Measurements from ENCODE around the gene CASQ2.

The CASQ2 gene

GRCh38 chr1:115685029-115685705 is 83.3 kb downstream of the CASQ2 start:
- DNase-seq: no peak

- DNase-seq: no peak
These were observed 85.7 kb downstream of the CASQ2 start for GRCh38 chr1:115682792-115683191.

GRCh38 chr1:115680730-115681111 is 87.8 kb downstream of the CASQ2 start:
- no peak for DNase-seq

- DNase-seq: no peak
These were observed 89.3 kb downstream of the CASQ2 start for GRCh38 chr1:115679141-115679611.

- no peak for DNase-seq
These were observed 90.4 kb downstream of the CASQ2 start for GRCh38 chr1:115678141-115678540.

GRCh38 chr1:115677565-115677964 is 90.9 kb downstream of the CASQ2 start:
- DNase-seq: no peak

GRCh38 chr1:115677182-115677555 is 91.3 kb downstream of the CASQ2 start:
- DNase-seq: no peak

- DNase-seq: no peak
These were observed 91.9 kb downstream of the CASQ2 start for GRCh38 chr1:115676498-115677181.

GRCh38 chr1:115672224-115673009 is 96.1 kb downstream of the CASQ2 start:
- no peak for DNase-seq

- DNase-seq: no peak
These were observed 97.2 kb downstream of the CASQ2 start for GRCh38 chr1:115671176-115671934.

- DNase-seq: no peak
These were observed 97.9 kb downstream of the CASQ2 start for GRCh38 chr1:115670476-115671175.

- DNase-seq: no peak
These were observed 98.6 kb downstream of the CASQ2 start for GRCh38 chr1:115669886-115670285.

- no peak for DNase-seq
These were observed 99.4 kb downstream of the CASQ2 start for GRCh38 chr1:115669002-115669673.

- no peak for DNase-seq
These were observed 99.9 kb downstream of the CASQ2 start for GRCh38 chr1:115668579-115668978.

GRCh38 chr1:115666702-115667101 is 101.8 kb downstream of the CASQ2 start:
- no peak for DNase-seq

- DNase-seq: no peak
These were observed 102.3 kb downstream of the CASQ2 start for GRCh38 chr1:115666206-115666605.

GRCh38 chr1:115665319-115666096 is 103.0 kb downstream of the CASQ2 start:
- no peak for DNase-seq

- no peak for DNase-seq
These were observed 107.4 kb downstream of the CASQ2 start for GRCh38 chr1:115661157-115661556.

- DNase-seq: no peak
These were observed 108.4 kb downstream of the CASQ2 start for GRCh38 chr1:115660151-115660550.

GRCh38 chr1:115658646-115659045 is 109.9 kb downstream of the CASQ2 start:
- DNase-seq: no peak
